GM21526 (cell line): ENCODE results near the gene CRIP3.
"Not testable (repeated sequence)": the region's sequence is repeated elsewhere in the genome, so short reads cannot be mapped to it uniquely, and the experiment has no call there.

ENCODE experiments used
- ATAC-seq: cut with Tn5 transposase; IDR thresholded peaks from one replicate; pipeline ENCODE4 v1.9.1; 2021; ENCODE audit warnings: moderate library complexity; ENCODE audit not compliant: unreplicated experiment, low FRiP score

The CRIP3 gene

GRCh38 chr6:43307451-43308100 lies 1.1 kb downstream of the CRIP3 start:
- no peak for ATAC-seq

- ATAC-seq, result no peak
Observed at GRCh38 chr6:43306086-43306485, 2.5 kb downstream of the CRIP3 start.

- no peak for ATAC-seq
Observed at GRCh38 chr6:43304882-43305281, 3.7 kb downstream of the CRIP3 start.

DNA sequence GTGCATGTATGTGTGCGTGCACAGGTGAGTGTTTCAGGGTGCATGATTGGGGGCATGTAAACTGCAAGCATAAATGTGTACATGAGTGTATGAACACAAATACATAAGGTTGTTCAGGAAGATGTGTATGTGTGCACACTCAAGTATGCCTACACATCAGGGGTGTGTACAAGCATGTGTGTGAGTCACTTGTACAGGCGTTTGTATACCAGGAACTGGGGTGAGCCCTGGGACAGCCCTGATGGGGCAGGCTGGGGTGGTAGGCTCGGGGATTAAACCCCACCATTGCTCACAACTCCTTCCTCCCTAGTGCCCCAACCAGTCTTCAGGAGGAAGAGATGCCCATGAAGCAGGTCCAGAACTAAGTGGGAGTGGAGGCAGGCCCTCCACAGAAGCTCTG lies 4.3 kb downstream of the CRIP3 start:
- ATAC-seq, result no peak

GRCh38 chr6:43303751-43304331 lies 4.8 kb downstream of the CRIP3 start:
- ATAC-seq, result no peak

DNA sequence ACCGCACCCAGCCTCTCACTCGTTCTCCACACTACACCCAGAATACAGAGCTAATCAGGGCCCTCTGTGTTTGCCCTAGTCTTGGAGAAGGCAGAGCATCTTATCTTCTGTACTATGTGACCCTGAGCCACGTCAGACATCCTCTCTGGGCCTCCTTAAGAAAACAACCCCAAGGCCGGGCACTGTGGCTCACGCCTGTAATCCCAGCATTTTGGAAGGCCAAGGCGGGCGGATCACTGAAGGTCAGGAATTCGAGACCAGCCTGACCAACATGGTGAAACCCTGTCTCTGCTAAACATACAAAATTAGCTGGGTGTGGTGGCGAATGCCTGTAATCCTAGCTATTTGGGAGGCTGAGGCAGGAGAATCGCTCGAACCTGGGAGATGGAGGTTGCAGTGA lies 5.6 kb downstream of the CRIP3 start:
- ATAC-seq, result not testable (repeated sequence)

- ATAC-seq, result no peak
Observed at GRCh38 chr6:43302126-43302525, 6.5 kb downstream of the CRIP3 start.

DNA sequence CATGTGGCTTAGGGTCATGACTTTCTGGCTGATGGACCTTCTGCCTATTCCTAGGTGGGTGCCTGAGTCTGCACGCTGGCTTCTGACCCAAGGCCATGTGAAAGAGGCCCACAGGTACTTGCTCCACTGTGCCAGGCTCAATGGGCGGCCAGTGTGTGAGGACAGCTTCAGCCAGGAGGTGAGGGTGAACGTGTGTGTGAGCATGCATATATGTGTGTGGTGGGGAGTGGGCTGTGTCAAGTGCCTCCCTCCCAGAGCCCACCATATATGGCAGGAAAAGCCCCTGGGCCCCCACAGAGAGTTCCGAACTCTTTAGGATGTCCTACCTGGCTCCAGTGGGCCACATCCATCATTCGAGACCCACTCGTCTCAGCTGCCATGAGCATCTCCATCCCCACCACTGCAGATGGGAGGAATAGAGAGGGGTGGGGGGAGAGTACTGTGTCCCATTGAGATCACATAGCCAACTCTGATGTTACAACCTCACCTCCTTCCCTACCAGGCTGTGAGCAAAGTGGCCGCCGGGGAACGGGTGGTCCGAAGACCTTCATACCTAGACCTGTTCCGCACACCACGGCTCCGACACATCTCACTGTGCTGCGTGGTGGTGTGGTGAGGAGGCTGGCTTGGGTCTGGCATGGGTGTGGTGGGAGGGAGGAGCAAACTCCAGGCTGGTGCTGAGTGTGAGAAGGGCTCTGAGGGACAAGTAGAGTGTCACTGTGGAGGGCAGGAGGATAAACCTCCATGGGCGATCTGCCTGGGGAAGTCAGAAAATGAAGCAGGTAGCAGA lies 7.3 kb downstream of the CRIP3 start:
- no peak for ATAC-seq

- ATAC-seq, result no peak
Observed at GRCh38 chr6:43299338-43300293, 9.0 kb downstream of the CRIP3 start.

DNA sequence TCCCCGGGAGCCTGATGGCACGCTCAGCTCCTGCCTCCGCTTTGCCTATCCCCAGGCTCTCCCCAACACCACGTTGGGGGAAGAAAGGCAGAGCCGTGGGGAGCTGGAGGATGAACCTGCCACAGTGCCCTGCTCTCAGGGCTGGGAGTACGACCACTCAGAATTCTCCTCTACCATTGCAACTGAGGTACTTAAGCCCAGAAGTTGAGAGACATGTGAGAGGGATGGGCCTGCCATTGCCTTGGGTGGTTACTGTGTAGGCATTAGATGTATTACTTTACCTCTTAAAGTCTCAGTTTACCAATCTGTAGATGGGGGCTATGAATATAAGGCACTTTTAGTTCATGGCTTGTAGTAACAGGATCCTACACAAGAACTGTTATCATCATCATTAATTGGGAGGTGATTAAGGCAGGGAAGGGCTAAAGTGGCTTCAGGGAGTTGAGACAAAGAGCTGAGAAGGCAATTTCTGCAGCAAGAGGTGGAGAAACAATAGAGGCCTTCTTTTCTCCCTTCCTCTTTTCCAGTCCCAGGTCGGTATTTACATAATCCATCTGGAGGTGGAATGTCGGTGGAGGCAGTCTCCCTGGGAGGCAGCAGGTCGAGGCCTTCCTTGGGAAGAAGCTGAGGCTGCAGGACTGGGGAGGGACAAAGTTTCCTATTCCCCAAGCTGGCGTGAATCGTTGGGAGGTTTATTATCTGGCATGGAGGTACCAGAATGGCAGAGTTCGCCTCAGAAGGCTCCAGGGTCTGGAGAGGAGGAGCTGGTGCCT lies 9.9 kb downstream of the CRIP3 start:
- no peak for ATAC-seq

- no peak for ATAC-seq
Observed at GRCh38 chr6:43297644-43298564, 10.7 kb downstream of the CRIP3 start, which contains the start of gene SLC22A7. TSS of gene SLC22A7 (plus strand) at chr6:43298260. CDS start at chr6:43298359, 99 bp downstream.

GRCh38 chr6:43296780-43297497 lies 11.7 kb downstream of the CRIP3 start:
- ATAC-seq, result no peak

- no peak for ATAC-seq
Observed at GRCh38 chr6:43295456-43295855, 13.2 kb downstream of the CRIP3 start.

GRCh38 chr6:43294536-43294935 lies 14.1 kb downstream of the CRIP3 start:
- no peak for ATAC-seq

GRCh38 chr6:43293698-43294097 lies 14.9 kb downstream of the CRIP3 start:
- ATAC-seq, result no peak

DNA sequence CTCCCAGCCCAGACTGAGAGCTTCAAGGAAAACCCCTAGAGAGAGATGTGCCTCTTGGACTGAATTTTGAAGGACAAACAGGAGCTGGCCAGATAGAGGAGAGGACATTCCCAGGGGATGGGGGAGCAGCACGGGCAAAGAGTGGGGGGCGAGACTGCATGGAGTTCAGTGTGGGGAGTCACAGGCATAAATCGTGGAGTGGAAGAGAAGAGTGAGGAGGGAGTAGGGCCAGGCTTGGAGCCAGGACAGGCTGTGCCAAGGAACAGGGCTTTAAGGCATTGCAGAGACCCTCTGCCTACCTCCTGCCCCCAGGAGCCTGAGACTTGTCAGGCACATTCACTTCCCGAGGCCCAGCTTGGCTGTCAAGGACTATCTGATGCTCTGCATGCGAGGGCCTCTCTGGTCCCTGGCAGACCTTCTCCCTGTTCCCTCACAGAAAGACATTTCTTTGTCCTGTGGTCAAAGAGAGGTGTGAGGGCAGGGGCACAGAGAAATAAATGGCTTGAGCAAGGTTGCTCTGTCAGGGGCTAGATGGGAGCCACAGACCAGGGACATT lies 15.8 kb downstream of the CRIP3 start:
- ATAC-seq, result no peak

- no peak for ATAC-seq
Observed at GRCh38 chr6:43292341-43292740, 16.3 kb downstream of the CRIP3 start.

DNA sequence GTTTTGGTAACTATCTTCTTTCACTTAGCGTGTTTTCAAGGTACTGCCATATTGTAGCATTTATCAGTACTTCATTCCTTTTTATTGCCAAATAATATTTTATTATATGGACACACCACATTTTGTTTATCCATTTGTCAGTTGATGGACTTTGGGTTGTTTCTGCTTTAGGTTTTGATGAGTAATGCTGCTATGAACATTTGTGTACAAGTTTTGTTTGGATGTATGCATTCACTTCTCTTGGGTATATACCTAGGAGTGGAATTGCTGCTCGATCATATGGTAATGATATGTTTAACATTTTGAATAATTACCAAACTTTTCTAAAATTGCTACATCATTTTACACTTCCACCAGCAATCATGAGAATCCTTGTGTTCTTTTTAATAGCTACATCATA lies 16.9 kb downstream of the CRIP3 start:
- no peak for ATAC-seq
